HFFc6 (cell line): ENCODE measurements around the gene FAM13C. TPM values are rescaled to one million over a fixed set of nuclear protein-coding genes. Genes with fewer than 3 reads are reported as not detected.

ENCODE experiments used
- DNase-seq: peaks from one replicate; pipeline ENCODE4 v3.0.0-alpha.2; 2018
- H3K27ac Mint-ChIP-seq: 2 replicates; pipeline ENCODE4 v1.8.0; 2020; ENCODE audit warnings: mild to moderate bottlenecking, mixed read lengths
- H3K27me3 Mint-ChIP-seq: 2 replicates; pipeline ENCODE4 v1.8.0; 2021; ENCODE audit warnings: mild to moderate bottlenecking, moderate library complexity, mixed read lengths; ENCODE audit not compliant: insufficient read depth
- H3K36me3 Mint-ChIP-seq: 2 replicates; pipeline ENCODE4 v1.8.0; 2021; ENCODE audit warnings: low read depth, mixed read lengths
- H3K4me1 Mint-ChIP-seq: 2 replicates; pipeline ENCODE4 v1.8.0; 2020; ENCODE audit warnings: low read depth, mixed read lengths
- H3K4me3 Mint-ChIP-seq: 2 replicates; pipeline ENCODE4 v1.8.0; 2020; ENCODE audit warnings: mild to moderate bottlenecking, moderate library complexity, mixed read lengths
- H3K9me3 Mint-ChIP-seq: 2 replicates; pipeline ENCODE4 v1.8.0; 2020; ENCODE audit warnings: mild to moderate bottlenecking, mixed read lengths
- total RNA-seq, 6 experiments: library from RNA; stranded (reverse); fragmentation: NEBNext Ultra II Directional; extraction: Animal tissue kit (Norgen Biotek cat#: 25700); gene quantifications; 2 replicates in 1 of 6; 3 replicates in 5 of 6; pipeline ENCODE4 v1.2.3, GENCODE V29; 2021
- TF ChIP-seq, protein P1 (sequence below): fragments of 200-600 bp; sonication (generic); IDR thresholded peaks from 2 replicates; pipeline ENCODE4 v1.5.0; 2021; ENCODE audit warnings: antibody characterized with exemption, mild to moderate bottlenecking

Gene FAM13C
- total RNA-seq, 6 experiments from 2014 or later = not detected

DNA sequence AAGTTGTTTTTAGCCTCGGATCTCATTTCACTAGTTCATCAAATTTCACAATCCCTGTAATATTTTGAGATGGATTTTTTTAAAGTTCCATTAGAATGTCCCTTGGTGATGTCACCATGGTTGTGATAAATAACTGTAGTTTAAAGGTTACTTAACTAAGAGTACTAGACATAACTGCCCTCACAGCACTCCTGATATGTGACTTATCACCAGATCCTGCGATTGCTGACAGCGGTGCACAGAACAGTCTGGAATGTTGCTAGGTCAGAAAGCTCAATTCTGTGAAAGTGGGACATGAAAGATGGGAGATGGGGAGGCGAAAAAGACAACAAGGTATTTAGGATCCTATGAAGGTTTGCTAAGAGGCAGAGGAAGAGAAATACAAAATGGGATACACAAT lies 40.2 kb downstream of the FAM13C start:
- peaks cover 17% of the 10 kb centered on the region; the same call in 1 of the 2 replicates for H3K9me3 Mint-ChIP-seq
- no peak for DNase-seq
- no peaks in the 10 kb centered on the region for H3K4me1 Mint-ChIP-seq
- no peaks in the 10 kb centered on the region for H3K36me3 Mint-ChIP-seq
- TF ChIP-seq, protein P1, sequence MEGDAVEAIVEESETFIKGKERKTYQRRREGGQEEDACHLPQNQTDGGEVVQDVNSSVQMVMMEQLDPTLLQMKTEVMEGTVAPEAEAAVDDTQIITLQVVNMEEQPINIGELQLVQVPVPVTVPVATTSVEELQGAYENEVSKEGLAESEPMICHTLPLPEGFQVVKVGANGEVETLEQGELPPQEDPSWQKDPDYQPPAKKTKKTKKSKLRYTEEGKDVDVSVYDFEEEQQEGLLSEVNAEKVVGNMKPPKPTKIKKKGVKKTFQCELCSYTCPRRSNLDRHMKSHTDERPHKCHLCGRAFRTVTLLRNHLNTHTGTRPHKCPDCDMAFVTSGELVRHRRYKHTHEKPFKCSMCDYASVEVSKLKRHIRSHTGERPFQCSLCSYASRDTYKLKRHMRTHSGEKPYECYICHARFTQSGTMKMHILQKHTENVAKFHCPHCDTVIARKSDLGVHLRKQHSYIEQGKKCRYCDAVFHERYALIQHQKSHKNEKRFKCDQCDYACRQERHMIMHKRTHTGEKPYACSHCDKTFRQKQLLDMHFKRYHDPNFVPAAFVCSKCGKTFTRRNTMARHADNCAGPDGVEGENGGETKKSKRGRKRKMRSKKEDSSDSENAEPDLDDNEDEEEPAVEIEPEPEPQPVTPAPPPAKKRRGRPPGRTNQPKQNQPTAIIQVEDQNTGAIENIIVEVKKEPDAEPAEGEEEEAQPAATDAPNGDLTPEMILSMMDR = no peak
- H3K27ac Mint-ChIP-seq = no peak overlapping the region
- peaks cover 3% of the 10 kb centered on the region; the same call in 1 of the 2 replicates for H3K27me3 Mint-ChIP-seq
- H3K4me3 Mint-ChIP-seq = no peak overlapping the region

DNA sequence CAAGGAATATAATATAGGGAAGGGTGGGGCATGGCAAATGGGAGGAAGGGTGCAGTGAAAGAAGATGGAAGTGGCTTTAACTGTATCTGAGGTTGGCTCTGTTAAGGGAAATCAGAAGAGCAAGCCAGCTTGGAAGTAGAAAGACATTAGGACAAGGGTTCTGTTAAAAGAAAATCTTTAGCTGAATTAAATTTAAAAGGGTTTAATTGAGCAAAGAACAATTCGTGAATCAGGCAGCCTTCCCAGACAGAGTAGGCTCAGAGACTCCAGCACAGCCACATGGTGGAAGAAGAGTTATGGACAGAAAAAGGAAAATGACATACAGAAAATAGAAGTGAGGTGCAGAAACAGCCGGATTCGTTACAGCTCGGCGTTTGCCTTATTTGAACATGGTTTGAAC lies 42.0 kb downstream of the FAM13C start:
- H3K4me1 Mint-ChIP-seq = no peaks in the 10 kb centered on the region
- H3K27ac Mint-ChIP-seq = no peak overlapping the region
- H3K36me3 Mint-ChIP-seq = no peaks in the 10 kb centered on the region
- no peak for DNase-seq
- H3K27me3 Mint-ChIP-seq = peaks cover 3% of the 10 kb centered on the region; the same call in 1 of the 2 replicates
- no peak overlapping the region for H3K4me3 Mint-ChIP-seq
- TF ChIP-seq, protein P1 = no peak
- H3K9me3 Mint-ChIP-seq = peaks cover 14% of the 10 kb centered on the region

DNA sequence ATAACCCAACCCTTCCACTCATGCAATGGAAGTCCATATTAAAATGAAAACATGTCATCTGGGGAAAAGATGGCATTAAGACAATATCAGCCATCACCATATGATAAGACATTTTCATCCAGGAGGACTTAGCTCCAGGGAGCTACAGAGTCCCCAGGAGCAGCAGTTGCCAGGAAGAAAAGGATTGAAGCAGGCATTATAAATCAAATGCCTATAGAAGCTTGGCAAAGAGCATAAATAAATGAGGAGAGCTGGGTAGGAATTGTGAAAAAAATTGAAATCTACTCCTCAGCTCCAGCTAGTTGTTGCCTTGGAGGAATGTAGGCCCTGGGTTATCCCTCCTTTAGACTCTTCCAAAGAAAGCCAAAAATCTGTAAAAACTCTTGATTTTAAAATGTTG lies 42.5 kb downstream of the FAM13C start:
- Mint-ChIP-seq H3K27me3 (peaks cover 3% of the 10 kb centered on the region; the same call in 1 of the 2 replicates), H3K9me3 (peaks cover 16% of the 10 kb centered on the region), H3K4me1 (no peaks in the 10 kb centered on the region), H3K27ac (no peak overlapping the region), H3K36me3 (no peaks in the 10 kb centered on the region), H3K4me3 (no peak overlapping the region)
- TF ChIP-seq, protein P1 = no peak
- DNase-seq = no peak

DNA sequence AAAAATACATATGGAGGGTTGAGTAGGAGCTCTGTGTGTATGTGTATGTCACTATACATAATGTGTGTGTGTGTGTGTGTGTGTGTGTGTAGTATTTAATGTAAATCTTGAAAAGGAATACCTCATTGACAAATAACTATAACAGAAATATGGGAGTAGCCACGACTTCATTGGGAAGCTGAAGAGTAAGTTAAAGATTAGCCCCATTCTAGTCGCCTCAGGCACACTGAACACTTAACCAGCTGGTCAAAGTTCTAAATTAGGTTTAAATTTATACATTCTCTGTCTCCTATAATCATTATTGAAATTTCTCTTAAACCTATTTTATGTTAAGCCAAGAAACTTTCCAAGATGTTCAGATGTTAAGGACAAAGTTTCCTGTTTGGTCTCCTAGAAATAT lies 45.3 kb downstream of the FAM13C start:
- Mint-ChIP-seq H3K27ac (no peak overlapping the region), H3K4me3 (no peak overlapping the region), H3K36me3 (no peaks in the 10 kb centered on the region), H3K4me1 (no peaks in the 10 kb centered on the region), H3K27me3 (peaks cover 3% of the 10 kb centered on the region; the same call in 1 of the 2 replicates), H3K9me3 (peaks cover 21% of the 10 kb centered on the region)
- TF ChIP-seq, protein P1 = no peak
- DNase-seq = no peak

DNA sequence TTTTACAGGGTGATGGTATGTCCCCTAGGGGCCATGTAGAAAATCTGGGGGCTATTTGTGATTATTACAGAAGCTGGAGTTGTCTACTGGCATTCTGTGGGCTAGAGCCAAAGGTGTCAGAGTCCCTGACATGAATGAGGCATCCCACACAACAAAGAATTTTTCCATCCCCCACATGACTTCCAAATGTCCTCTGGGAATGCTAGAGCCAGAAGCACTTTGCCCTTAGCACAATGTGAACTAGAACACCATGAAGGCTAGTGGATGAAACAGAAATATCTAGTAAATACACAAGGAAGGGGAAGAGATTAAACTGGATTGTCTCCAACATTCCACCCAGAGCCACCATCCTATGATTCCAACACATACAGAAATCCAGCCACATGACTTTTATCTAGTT lies 46.9 kb downstream of the FAM13C start:
- H3K36me3 Mint-ChIP-seq = no peaks in the 10 kb centered on the region
- H3K27ac Mint-ChIP-seq = no peak overlapping the region
- no peak overlapping the region for H3K4me3 Mint-ChIP-seq
- TF ChIP-seq, protein P1 = no peak
- no peak for DNase-seq
- peaks cover 3% of the 10 kb centered on the region; the same call in 1 of the 2 replicates for H3K27me3 Mint-ChIP-seq
- peaks cover 15% of the 10 kb centered on the region for H3K9me3 Mint-ChIP-seq
- no peaks in the 10 kb centered on the region for H3K4me1 Mint-ChIP-seq

DNA sequence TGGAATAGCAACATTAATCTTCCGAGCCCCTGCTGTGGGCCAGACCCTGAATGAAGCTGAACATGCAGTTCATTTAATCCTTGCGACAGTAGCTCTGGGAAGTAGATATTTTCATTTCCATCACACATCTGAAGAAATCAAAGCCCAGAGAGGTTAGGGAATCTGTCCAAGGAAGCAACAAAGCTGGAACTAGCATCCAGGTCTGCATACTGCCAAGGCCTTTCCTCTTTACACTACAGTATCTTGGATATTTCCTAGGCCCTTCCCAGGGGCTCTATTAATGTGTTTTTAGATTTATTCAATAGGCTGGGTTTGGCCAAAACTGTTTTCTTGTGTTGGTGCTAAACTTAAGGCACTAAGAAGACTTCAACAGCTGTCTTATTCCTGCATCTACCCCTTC lies 48.1 kb downstream of the FAM13C start:
- Mint-ChIP-seq H3K4me1 (no peaks in the 10 kb centered on the region), H3K4me3 (no peak overlapping the region), H3K27ac (no peak overlapping the region), H3K9me3 (peaks cover 20% of the 10 kb centered on the region), H3K36me3 (no peaks in the 10 kb centered on the region; the same call in 1 of the 2 replicates), H3K27me3 (no peaks in the 10 kb centered on the region)
- no peak for DNase-seq
- TF ChIP-seq, protein P1 = no peak
